ENCODE results near the gene SIGLEC14.

DNA sequence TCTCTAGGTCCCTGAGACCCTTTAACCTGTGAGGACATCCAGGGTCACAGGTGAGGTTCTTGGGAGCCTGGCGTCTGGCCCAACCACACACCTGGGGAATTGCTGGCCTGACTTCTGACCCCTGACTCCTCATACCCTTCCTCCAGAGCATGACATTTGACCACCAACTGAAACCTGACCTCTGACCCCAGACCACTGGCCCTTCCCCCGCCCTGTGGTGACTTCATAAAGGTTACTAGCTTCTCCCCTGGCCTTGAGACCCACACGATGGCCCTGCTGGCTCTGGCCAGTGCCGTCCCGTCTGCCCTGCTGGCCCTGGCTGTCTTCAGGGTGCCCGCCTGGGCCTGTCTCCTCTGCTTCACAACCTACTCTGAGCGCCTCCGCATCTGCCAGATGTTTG lies 46.6 kb upstream of the SIGLEC14 start, which contains the start of gene SPACA6:
- no peak for TF ChIP-seq POLR2AphosphoS5 (IDR thresholded peaks at IDR 0.05; ENCODE audit: borderline replicate concordance, low read depth, low read length)
- no peak for TF ChIP-seq EZH2 (IDR thresholded peaks at IDR 0.05)
- TF ChIP-seq FOXP2 (optimal IDR thresholded peaks at IDR 0.05; ENCODE audit: control extremely low read depth, extremely low read length, insufficient read depth): no peak

Data from SK-N-MC (cell line).